Activated CD4-positive, alpha-beta T cell treated with anti-CD3 and anti-CD28 coated beads, Interleukin-2, Interleukin-6, amounts not matched to agents 100 ng/mL and 50 ng/mL, durations not matched to agents 16 hours and 8 hours (primary cell): Measurements from ENCODE around the gene PKM.

ENCODE experiments used
- DNase-seq: peaks from one replicate; pipeline ENCODE4 v3.0.0-alpha.2; 2020

Gene PKM

GRCh38 chr15:72155003-72155621, 75.9 kb downstream of the PKM start:
- no peak for DNase-seq

GRCh38 chr15:72154316-72154715, 76.7 kb downstream of the PKM start:
- no peak for DNase-seq

GRCh38 chr15:72153269-72154000, 77.6 kb downstream of the PKM start:
- no peak for DNase-seq
